B cell (primary cell): ENCODE measurements around the gene SLC7A10. TPM values are rescaled to one million over a fixed set of nuclear protein-coding genes. Genes with fewer than 3 reads are reported as not detected.
"Not testable (repeated sequence)": the region's sequence is repeated elsewhere in the genome, so short reads cannot be mapped to it uniquely, and the experiment has no call there.

Experiments used
- ATAC-seq: fragments of 200-7000 bp; cut with Tn5 transposase; one replicate; pipeline ENCODE4 v1.10.0; 2021; ENCODE audit warnings: low read depth, mild to moderate bottlenecking, moderate number of reproducible peaks, moderate library complexity
- CTCF ChIA-PET: fragments of 350-600 bp; sonication (Branson Sonifier 250); formaldehyde crosslinking; loops from one replicate; lab custom pipeline; 2021; ENCODE audit warnings: antibody characterized with exemption, inconsistent platforms; lab: Charles Lee
- POLR2A ChIA-PET: fragments of 350-600 bp; sonication (Branson Sonifier 250); formaldehyde crosslinking; loops from one replicate; lab custom pipeline; 2021; ENCODE audit warnings: antibody characterized with exemption; lab: Charles Lee
- DNase-seq: peaks from one replicate; pipeline ENCODE4 v3.0.0; 2013
- H2AFZ ChIP-seq: 2 replicates; pipeline ENCODE4 v1.6.1; 2012; ENCODE audit warnings: mild to moderate bottlenecking, low read depth, low read length; ENCODE audit not compliant: insufficient read depth, poor library complexity, severe bottlenecking
- H3K27ac ChIP-seq, 2 donors: 1 replicate in 1 of 2; 2 replicates in 1 of 2; pipeline ENCODE4 v1.5.1; 2012 to 2013; ENCODE audit warnings: low read length in 2 of 2, mild to moderate bottlenecking in 2 of 2, moderate library complexity in 1 of 2
- H3K27me3 ChIP-seq, 4 experiments: fragments of 200-600 bp in 1 of 4; sonication (generic) in 1 of 4; replicated peaks in 1 of 4; 1 replicate in 2 of 4; 2 replicates in 2 of 4; pipeline versions ENCODE4 v1.6.1 to v1.7.0; 2013 to 2016; ENCODE audit warnings: low read length in 3 of 4, mild to moderate bottlenecking in 2 of 4, mixed read lengths in 1 of 4, moderate library complexity in 1 of 4; ENCODE audit not compliant: insufficient read depth in 4 of 4, control insufficient read depth in 3 of 4; ENCODE audit errors: control extremely low read depth in 1 of 4
- H3K36me3 ChIP-seq, 2 experiments: replicated peaks in 1 of 2; 1 replicate in 1 of 2; 2 replicates in 1 of 2; pipeline versions ENCODE4 v1.6.1 to v1.7.1; 2013; ENCODE audit warnings: low read length in 1 of 2; ENCODE audit not compliant: insufficient read depth in 2 of 2, control insufficient read depth in 1 of 2; ENCODE audit errors: control extremely low read depth in 1 of 2, extremely low read depth in 1 of 2
- H3K4me1 ChIP-seq, 2 donors: fragments of 200-600 bp in 1 of 2; sonication (generic) in 1 of 2; 1 replicate in 1 of 2; 2 replicates in 1 of 2; pipeline versions ENCODE4 v1.5.1 to v1.6.1; 2013 to 2017; ENCODE audit warnings: low read length in 2 of 2; ENCODE audit not compliant: control insufficient read depth in 2 of 2, insufficient read depth in 2 of 2
- H3K4me2 ChIP-seq: replicated peaks from 2 replicates; pipeline ENCODE3; 2012; ENCODE audit warnings: mild to moderate bottlenecking, low read depth, low read length; ENCODE audit not compliant: poor library complexity, severe bottlenecking
- H3K4me3 ChIP-seq, 5 experiments: fragments of 200-600 bp in 1 of 5; sonication (generic) in 1 of 5; 1 replicate in 3 of 5; 2 replicates in 2 of 5; pipeline versions ENCODE4 v1.5.1 to v1.7.0; 2011 to 2016; ENCODE audit warnings: low read length in 4 of 5, mild to moderate bottlenecking in 4 of 5, low read depth in 2 of 5, control low read depth in 1 of 5, moderate library complexity in 1 of 5; ENCODE audit not compliant: insufficient read depth in 1 of 5; ENCODE audit errors: control extremely low read depth in 1 of 5, extremely low read depth in 1 of 5
- H3K79me2 ChIP-seq: fragments of 200-600 bp; sonication (generic); one replicate; pipeline ENCODE4 v1.6.0; 2016; ENCODE audit warnings: low read length; ENCODE audit not compliant: control insufficient read depth, insufficient read depth
- H3K9ac ChIP-seq: fragments of 200-600 bp; sonication (generic); 2 replicates; pipeline ENCODE4 v1.6.1; 2017; ENCODE audit warnings: mild to moderate bottlenecking, low read length, moderate library complexity
- H3K9me3 ChIP-seq, 3 donors: one replicate each; pipeline versions ENCODE4 v1.6.1 to v1.7.1; 2013; ENCODE audit warnings: low read length in 2 of 3; ENCODE audit not compliant: control insufficient read depth in 2 of 3, insufficient read depth in 1 of 3; ENCODE audit errors: control extremely low read depth in 1 of 3
- H4K20me1 ChIP-seq: 2 replicates; pipeline ENCODE4 v1.6.0; 2012; ENCODE audit warnings: mild to moderate bottlenecking, low read length; ENCODE audit not compliant: insufficient read depth, control insufficient read depth, poor library complexity, severe bottlenecking
- H3K27ac Mint-ChIP-seq: one replicate; pipeline ENCODE4 v1.8.0; 2021; ENCODE audit warnings: mixed read lengths
- H3K27me3 Mint-ChIP-seq: one replicate; pipeline ENCODE4 v1.8.0; 2021; ENCODE audit warnings: mixed read lengths
- H3K4me1 Mint-ChIP-seq: one replicate; pipeline ENCODE4 v1.8.0; 2021; ENCODE audit warnings: mixed read lengths
- H3K4me3 Mint-ChIP-seq: one replicate; pipeline ENCODE4 v1.8.0; 2021; ENCODE audit warnings: mixed read lengths
- H3K9me3 Mint-ChIP-seq: one replicate; pipeline ENCODE4 v1.8.0; 2022; ENCODE audit warnings: mixed read lengths; ENCODE audit not compliant: insufficient read depth
- CTCF ChIP-seq: fragments of 200-600 bp; IDR thresholded peaks from one replicate; pipeline ENCODE4 v1.8.0; 2022; ENCODE audit warnings: antibody characterized with exemption, mild to moderate bottlenecking
- EZH2 ChIP-seq: IDR thresholded peaks from 2 replicates; pipeline ENCODE4 v1.6.1; 2012; ENCODE audit warnings: borderline replicate concordance, low read depth, mild to moderate bottlenecking, moderate library complexity, low read length; ENCODE audit not compliant: insufficient read depth, poor library complexity, severe bottlenecking
- WGBS: methylation state at CpG from one replicate; pipeline ENCODE4 v1.1.5; 2013; ENCODE audit warnings: missing lambda C conversion rate; ENCODE audit not compliant: insufficient coverage; 5-methylcytosine and 5-hydroxymethylcytosine counted together
- intact Hi-C: fragments of 100-400 bp; cut with micrococcal nuclease; formaldehyde crosslinking; loops from one replicate; pipeline ENCODE4 v1.10.0; 2022
- polyA plus RNA-seq: library from polyadenylated mRNA; depleted of rRNA; stranded (reverse); fragments of >200 nt; gene quantifications from 2 replicates; pipeline ENCODE4 v1.2.3, GENCODE V29; 2012
- total RNA-seq, 2 donors: library from RNA; stranded (reverse); fragments of 120-200 nt in 1 of 2; gene quantifications; 1 replicate in 1 of 2; 2 replicates in 1 of 2; pipeline versions ENCODE4 v1.2.3 to v1.2.4, GENCODE V29; 2013 to 2022

The SLC7A10 gene
- total and polyA plus RNA-seq, 2 donors (not counting 1 experiment from before 2014, with no cell fraction given), result not detected

- ChIA-PET POLR2A (no interaction called here), CTCF (interaction anchor here (1.2 kb wide), 1 partner anchor 215 kb away, joined by 3 read pairs; no protein-coding TSS in a partner anchor)
- H3K9ac ChIP-seq, result no peak overlapping the region
- peaks cover 8 to 9% of the 10 kb centered on the region in 2 donors for H3K4me1 ChIP-seq
- H3K36me3 ChIP-seq, result no peaks in the 10 kb centered on the region
- H3K4me2 ChIP-seq, result no peak overlapping the region
- Mint-ChIP-seq H3K27ac (no peak overlapping the region), H3K4me1 (peaks cover 6% of the 10 kb centered on the region), H3K27me3 (peaks cover 43% of the 10 kb centered on the region), H3K9me3 (no peaks in the 10 kb centered on the region), H3K4me3 (no peak overlapping the region)
- TF ChIP-seq EZH2, result no peak
- TF ChIP-seq CTCF, result no peak
- DNase-seq (no peak), ATAC-seq (no peak)
- no peak overlapping the region for H2AFZ ChIP-seq
- H3K79me2 ChIP-seq, result no peaks in the 10 kb centered on the region
- 93% methylated on average over 6 of the region's 6 CpGs for WGBS
- H4K20me1 ChIP-seq, result no peaks in the 10 kb centered on the region
- no peaks in the 10 kb centered on the region for H3K9me3 ChIP-seq
- intact Hi-C loops, result no loop called here
- H3K27ac ChIP-seq, result no peak overlapping the region
- peaks cover 0 to 29% (median 4%) of the 10 kb centered on the region in 4 experiments for H3K27me3 ChIP-seq
- no peak overlapping the region for H3K4me3 ChIP-seq
Observed at GRCh38 chr19:33191501-33191900, 34.1 kb downstream of the SLC7A10 start.

- peaks cover 43% of the 10 kb centered on the region for H3K27me3 Mint-ChIP-seq
- POLR2A ChIA-PET, result not testable (repeated sequence)
Observed at GRCh38 chr19:33191092-33191491, 34.6 kb downstream of the SLC7A10 start.

More at GRCh38 chr19:33191092-33191491, 34.6 kb downstream of the SLC7A10 start:
- CTCF ChIA-PET, result interaction anchor here (1.2 kb wide), 1 partner anchor 216 kb away, joined by 3 read pairs; no protein-coding TSS in a partner anchor
- Histone ChIP-seq H3K27me3 (peaks cover 0 to 28% (median 4%) of the 10 kb centered on the region in 4 experiments), H3K4me1 (peaks cover 11 to 13% of the 10 kb centered on the region in 2 donors)
- WGBS, result 94% methylated on average over 4 of the region's 4 CpGs
- H3K36me3 ChIP-seq, H2AFZ ChIP-seq, H3K79me2 ChIP-seq, H3K9me3 ChIP-seq, ATAC-seq, H4K20me1 ChIP-seq, H3K9me3 Mint-ChIP-seq, H3K9ac ChIP-seq, H3K4me2 ChIP-seq, intact Hi-C loops, H3K4me3 ChIP-seq, H3K27ac Mint-ChIP-seq, H3K4me1 Mint-ChIP-seq, DNase-seq, H3K4me3 Mint-ChIP-seq, H3K27ac ChIP-seq: not testable (repeated sequence)
